HG03097 (cell line): ENCODE data around the gene XCL1.

ENCODE experiments used
- ATAC-seq: cut with Tn5 transposase; IDR thresholded peaks from one replicate; pipeline ENCODE4 v1.9.1; 2021; ENCODE audit not compliant: unreplicated experiment, low FRiP score

The XCL1 gene

DNA sequence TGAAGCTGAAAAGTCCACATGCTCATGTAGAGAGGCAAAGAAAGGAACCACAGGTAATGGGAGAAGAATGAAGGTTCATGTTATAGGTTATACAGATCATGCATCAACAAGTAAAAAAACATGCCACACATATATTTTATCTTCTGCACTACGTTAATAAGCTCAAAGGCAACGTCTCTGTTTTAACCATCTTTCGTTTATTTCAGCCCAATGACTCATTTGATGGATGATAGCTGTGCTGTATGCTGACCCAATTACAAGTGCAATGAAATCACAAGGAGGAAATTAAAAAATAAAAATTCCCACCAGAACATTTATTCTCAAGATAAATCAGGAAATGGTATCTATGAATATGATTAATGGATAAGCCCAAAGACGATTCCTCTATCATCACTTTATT, 24.6 kb downstream of the XCL1 start:
- ATAC-seq: no peak

DNA sequence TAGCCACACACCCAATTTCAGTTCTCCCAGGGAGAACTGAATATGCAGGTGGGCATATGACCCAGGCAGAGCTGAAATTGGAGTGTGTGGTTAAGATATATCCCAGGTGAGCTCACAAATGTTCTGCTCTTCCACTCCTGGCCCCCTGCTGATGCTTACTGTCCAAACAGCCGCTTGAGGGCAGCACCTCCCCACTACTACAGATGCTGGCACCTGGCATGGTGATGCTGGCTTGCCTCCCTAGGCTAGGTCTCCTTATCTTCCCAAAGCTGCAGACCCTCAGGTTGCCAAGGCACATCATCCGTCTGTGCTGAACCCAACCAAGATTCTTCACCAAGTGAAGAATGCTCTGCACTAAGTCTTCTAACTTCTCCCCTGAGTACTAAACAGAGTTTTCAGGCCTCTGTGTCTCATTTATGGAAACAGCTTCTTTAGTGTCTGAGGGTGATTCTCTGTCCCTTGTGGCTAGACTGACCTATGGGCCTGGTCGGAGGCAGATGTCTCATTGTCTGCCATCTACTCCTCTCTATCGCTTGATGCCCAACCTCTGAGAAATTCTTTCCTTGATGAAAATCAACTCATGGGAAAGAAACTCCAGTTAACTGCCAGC, 27.2 kb downstream of the XCL1 start:
- ATAC-seq: no peak

DNA sequence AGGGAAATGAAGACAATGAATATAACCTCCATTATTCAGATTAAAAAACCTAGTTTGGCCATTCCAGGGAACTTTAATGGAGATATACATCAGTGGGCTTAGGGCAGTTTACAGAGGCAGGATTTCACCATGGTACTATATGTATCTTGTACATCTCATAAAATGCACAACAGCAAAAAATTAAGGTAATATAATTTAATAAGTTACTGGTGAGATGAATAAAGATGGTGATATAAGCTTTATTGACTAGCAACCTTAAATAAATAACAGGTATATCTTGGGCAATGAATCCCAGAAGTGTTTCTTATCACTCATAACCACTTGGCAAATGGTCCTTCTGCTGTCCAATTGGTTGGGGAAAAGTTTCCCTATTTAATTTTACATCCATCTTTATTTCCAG, 29.0 kb downstream of the XCL1 start:
- ATAC-seq: no peak

DNA sequence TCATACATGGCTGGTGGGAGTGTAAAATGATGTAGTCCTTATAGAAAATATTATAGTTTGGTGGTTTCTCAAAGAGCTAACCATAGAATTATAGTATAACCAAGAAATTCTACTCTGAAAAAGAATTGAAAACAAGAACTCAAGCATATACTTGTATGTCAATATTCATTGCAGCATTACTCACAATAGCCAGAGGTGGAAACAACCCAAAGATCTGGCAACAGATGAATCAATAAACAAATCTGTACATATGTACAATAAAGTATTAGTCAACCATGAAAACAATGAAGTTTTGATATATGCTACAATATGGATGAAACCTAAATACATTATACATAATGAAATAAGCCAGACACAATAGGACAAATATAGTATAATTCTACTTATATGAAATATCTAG, 29.7 kb downstream of the XCL1 start:
- no peak for ATAC-seq

DNA sequence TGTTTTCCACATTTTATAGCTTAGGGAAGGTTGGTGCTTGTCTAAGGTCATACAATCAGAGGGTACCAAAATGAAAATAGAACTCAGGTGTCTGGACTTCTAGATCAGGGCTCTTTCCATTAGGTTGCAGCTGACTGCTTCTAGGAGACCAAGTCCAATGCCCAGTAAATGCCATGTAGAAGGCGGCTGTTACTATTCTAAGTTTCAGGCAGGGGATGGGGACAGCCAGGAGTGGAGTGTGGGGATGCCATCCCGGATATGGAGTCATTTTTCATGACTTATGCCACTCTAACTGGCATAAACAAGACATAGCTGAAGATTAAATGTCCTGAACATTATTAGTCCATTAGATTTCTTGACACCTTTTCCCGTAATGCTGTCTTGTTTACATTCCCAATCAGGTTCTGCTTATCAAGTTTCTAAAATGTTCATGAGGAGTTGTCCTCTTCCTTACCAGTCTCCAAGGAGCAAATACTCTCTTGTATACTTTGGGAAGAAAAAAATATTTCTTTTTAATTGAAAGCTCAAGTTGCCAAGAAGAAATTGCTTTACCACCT, 31.5 kb downstream of the XCL1 start:
- no peak for ATAC-seq

DNA sequence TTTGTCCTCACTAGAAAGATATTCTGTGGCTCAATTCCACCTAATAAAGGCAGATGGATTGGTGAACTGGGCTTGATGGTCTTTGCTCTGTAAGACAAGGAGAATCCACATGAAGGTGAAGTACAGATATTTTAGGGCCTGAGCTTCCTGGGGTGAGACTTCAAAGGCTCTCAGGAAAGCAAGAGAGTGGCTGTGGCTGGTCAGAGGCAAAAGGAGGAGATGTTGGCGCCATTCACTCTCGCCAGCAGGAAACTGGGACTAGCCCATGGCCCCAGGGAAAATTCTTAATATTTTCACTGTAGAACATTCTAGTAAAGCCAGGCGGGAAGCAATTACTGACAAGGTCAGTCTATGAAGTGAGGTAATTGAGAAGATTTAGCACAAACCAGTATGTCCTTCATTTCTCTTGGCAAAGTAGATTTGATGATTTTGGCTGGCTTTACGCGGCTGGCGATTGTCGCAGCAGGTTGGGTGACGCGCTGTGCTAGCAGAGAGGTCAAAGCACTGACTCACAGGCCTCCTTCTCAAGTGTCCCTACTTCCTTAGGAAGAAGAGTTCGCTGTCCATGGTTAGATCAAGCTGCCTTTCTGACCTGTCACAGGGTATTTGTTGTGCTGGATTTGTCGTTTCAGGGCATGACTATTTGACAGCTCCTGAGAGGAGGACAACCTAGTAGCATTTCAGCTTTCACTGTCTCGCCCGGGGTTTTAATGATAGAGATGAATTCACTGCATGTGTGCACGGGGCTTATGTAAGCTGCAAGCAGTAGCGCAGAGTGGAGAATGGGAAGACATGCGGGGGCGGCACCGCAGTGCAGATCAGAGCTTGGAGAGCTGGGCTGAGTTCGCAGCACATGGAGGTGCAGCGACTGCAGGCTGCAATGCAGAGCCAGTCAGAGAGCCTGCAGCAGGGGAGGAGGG, 32.7 kb downstream of the XCL1 start:
- ATAC-seq: no peak

DNA sequence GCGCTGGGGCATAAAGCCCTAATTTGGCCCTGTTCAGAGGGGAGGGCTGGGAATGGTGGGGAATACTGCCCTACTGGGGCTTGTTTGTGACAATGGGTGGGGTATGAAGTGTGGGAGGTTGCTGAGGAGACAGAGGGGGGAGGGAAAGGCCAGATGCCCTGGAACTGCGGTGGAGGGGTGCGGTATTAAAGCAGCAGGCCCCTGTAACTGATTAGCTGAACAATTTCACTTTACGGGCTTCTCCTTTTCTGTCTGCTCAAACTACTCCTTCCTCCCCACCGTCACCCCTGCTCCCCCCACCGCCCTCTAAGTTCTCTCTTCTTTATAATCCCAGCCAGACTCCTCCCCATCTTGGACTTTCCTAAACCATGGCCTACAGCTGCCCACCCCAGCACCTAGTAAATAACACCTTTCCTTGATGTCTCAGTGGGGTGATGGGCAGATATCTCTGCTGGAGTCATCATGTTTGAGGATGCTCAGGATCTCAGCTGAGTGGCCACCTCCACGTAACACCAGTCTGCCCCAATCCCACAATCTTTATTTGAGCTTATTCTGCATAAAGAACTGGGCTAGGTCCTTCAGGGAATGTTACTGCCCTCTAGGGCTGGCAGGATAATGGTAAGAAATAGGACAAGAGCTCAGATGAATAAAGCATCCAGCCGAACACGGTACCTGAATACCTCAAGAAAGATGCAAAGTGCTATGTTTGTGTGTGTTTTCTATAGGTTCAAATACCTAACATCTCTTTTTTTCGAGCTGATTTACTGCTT, 33.5 kb downstream of the XCL1 start:
- no peak for ATAC-seq

DNA sequence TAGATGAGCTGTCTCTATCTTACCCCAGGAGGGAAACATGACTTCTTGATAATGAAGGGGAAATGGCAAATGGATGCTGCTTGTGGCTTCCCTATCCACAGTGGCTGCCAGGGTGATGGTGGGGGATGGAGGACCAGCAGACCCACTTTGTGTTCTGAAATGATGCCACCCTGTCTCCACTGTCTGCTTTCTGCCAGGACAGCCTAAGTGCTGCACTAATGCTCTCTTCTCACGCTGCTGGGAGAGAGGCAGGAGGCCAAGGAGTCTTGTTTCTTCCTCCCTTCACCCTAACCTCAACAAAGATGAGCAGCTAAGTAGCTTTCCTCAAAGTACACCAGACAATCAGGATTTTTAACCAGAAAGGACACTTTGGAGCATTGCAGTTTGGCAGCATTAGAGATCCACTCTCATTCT, 36.6 kb downstream of the XCL1 start:
- ATAC-seq: no peak

DNA sequence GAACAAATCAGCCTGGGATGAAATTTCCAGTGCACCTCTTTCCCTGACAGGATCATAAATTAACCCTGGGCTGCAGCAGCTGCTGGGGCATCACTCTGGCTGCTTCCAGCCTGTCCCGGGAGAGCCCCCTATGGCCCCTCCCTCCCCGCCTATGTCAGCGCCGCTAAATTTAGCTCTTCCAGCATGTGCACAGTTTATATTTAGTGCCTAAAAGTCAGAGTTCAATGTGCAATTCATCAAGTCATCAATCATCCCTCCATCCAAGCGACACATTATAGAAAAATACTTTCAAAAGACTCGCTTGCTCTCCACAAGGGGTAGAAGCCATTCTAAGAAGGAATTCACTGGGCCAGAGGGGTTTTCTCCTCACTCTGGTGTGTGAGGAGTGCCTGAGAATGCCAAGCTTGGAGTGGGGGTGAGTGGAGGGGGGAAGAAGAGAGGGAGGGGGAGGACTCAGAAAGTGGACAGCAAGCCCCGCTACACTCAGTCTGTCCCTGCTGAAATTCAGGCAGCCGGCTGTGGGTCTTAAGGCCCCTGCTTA, 37.4 kb downstream of the XCL1 start:
- ATAC-seq: no peak

DNA sequence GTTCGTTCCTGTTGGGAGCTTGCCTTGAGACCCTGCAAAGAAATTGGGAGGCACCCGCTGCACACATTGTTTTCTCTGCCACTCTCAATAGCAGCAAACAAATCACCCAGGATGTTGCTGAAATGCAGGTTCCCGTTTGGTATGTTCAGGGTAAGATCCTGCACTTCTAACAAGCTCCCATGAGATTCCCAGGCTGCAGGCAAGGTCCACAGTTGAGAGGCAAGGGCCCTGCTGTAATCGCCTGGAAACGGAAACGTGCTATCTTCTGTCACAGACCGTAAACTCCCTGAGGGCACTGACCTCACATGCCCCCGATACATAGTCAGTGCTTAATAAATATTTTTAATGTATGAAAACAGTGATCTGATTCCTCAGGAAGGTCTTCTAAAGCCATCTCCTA, 37.8 kb downstream of the XCL1 start:
- no peak for ATAC-seq

DNA sequence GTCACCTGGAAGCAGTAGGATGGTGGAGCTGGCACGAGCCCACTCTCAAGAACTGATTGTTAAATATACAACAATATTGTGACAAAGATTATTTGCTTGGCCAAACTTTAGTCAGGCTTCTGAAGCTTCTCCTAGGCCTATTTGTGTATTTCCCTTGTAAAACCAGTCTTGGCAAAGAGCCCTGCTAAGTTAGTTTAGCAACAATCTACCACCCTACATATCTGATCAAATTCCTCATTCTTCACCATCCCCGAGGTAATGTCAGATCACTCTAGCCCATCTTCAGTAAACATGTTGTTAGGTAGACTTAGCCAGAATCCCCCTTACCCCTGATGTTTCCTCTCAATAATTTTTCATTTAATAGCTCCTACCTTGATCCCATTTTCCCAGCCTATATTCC, 39.6 kb downstream of the XCL1 start:
- no peak for ATAC-seq

DNA sequence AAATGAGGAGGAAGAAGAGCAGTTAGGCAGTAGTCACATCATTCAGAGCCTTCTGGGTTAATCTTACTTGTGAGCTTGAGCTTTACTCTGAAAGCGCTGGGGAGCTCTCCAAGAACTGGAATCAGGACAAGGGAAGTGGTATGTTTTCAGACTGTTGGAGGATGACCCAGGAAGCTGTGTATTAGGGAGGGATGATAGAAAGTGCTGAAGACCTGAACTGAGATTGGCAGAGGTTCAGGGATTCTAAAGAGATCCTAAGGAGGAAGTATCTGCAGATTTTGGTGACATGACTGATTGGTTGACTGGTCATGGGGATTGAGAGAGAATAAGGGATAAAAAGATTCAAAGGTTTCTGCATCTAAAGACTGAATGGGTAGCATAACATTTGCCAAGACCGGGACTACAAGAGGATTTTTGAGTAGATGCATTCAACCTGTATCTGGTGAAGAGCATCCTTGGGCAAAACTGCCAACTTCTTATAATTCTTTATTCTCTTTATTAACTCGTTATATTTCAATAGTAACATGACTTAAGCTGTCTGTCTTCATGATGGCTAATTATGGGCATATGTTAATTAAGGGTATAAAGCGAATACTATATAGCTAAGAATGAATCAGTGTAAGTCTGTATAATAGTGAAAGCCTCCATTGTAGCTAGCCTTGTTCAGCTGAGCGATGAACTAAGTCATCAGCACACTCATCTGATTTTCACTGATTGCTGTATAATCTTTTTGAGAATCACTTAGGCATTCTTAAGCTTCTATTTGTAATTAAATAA, 41.8 kb downstream of the XCL1 start:
- ATAC-seq: no peak

DNA sequence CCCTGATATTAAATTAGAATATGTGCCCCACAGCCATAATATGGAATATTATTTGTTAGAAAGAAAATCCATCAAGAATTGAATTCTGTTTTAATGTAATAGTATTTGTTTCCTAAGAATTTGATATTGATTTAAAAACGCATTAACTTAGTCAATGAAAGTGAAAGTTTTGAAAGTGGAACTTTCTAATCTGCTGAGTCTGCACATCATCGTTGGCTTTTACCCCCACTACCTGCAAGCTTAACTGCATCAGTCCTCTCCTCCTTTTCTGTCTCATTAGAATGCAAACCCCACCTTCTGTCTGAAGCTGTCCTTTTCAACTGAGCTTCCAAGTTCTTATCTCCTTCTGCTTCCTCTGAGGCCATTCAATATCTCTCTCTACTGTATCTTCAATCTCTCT, 42.5 kb downstream of the XCL1 start:
- ATAC-seq: no peak

DNA sequence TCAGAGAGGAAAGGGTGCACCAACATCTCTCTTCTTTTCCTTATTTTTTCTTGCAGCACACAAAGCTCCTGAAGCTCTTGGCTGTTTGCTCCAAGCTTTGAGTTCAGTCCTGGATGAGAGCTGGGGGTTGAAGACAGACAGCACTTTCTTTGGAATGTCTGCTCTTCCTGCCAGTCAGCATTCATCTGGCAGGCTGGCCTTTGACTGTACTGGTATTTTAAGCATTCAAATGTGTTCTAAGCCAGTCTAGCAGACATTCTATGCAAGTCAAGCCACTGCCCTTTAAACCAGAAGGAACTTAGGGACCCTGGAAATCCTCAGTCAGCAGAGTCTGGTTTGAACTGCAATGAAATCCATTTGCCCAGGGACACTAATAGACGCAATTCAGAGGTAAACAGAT, 45.0 kb downstream of the XCL1 start:
- ATAC-seq: no peak

DNA sequence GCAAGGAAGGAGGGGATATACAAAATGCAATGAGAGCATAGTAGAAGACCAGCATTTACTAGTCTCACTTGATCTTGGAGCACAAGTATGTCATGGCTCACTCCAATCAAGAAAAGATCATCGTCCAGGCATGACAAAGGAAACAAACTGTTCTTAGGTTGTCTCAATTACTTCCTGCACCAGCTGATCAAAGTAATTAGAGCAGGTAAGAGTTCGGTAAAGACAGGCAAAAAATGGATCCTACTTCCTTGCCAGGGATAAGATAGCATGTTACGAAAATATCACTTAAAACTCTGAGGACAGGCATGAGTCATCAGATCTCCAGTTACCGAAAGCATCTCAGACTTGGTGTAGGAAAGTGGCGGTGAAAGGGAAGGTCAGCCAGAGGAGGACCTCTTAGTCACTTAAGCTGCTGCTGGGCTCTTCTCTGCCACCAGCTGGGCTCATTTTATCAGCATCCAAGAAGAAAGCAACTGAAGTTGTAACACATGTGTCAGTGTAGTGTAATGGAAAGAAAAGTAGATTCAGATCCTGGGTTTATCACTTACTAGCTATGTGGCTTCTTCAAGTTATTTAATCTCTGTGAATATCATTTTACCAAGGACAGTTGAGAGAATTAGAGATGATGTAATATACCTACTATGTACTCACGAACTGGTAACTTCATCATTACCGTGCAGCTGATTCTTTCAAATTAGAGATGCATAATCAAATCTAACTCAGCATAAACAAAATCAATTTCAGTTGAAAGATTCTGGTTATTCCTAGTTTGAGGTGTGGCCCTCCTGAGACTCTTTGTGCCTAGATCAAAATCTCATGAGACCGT, 46.8 kb downstream of the XCL1 start:
- ATAC-seq: no peak

DNA sequence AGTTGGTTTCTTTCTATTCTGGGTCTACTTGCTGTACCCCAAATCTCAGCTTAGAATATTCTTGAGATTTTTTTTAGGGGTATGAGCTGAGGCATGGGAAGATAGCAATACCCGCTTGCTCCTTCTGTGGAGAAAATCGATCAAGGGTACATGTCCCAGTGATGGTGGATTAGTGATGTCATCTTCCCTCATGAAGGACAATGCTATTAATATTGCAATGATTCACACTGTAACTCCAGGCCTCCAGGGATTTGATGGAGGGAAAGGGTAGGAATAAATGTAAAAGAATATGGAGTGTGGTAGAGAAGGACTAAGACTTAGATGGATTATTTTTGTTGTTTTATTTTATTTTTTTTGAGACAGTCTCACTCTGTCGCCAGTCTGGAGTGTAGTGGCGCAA, 47.4 kb downstream of the XCL1 start:
- ATAC-seq: no peak

DNA sequence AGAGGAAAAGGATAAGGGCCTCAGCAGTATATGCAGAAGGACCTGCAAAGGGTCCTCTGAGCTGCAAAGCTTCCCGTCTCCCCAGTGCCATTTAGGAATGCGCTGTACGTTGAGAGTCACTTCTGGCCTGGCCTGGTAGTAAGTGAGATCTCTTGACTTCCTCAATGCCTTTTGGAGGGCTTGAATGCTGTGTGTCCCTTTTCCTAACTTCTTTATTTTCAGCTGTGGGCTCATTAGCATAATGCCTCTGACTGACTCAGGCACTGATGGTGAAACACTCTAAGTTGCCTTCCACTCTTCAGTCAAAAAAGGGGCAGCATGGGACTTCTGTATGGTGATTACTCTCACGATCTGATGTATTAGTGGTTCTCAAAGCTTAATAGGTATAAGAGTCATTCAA, 49.9 kb downstream of the XCL1 start:
- no peak for ATAC-seq

DNA sequence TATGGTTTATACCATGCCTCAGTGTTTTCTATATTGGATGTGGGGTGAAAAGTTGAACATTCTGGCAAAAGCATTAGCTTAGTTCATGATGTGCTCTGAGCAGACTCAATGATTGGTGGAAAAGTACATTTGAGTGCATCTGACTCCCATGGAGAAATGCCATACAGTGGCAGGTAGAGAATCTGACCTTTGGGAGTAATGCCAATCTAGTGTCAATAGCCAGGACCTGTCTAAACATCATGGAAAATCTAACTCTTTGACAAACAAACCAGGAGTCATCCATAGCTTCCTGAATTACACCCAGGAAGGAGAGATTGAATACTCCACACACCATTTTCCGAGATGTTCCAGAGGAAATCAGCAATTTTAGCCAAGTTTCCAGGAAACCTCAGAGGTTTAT, 51.0 kb downstream of the XCL1 start:
- ATAC-seq: no peak

DNA sequence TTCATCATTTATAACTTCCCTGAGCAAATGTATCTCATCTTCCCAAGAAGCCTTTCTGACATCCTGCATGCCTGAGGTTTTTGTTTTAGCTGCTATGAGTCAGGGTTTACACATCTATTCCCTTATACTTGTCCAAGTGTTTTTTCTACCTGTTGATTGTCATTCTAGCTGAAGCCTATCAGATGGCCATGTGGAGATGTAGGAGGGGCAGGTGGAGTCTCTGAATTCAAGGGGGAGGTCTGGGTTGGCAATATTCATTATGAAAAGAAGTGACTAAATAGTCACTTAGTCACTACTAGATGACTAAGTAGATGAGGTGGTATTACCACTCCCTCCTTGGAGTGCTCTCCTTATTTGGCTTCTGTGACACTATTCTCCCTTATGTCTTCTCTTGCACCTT, 52.4 kb downstream of the XCL1 start:
- no peak for ATAC-seq
